Right lung (tissue), 10 donors: Measurements from ENCODE around the gene HARBI1. TPM values are rescaled to one million over a fixed set of nuclear protein-coding genes. Genes with fewer than 3 reads are reported as not detected.

Source experiments
- DNase-seq, 2 donors: peaks; one replicate each; pipeline ENCODE4 v3.0.0-alpha.2; 2013
- long read RNA-seq, 8 donors: transcript quantifications; one replicate each; lab custom pipeline, GENCODE V29; 2026
- polyA plus RNA-seq, 5 donors: library from polyadenylated mRNA; unstranded; fragments of 120-200 nt; gene quantifications; one replicate each; pipeline versions ENCODE4 v1.2.1 to v1.2.3, GENCODE V29; 2013; ENCODE audit warnings: inconsistent platforms in 1 of 5, low replicate concordance in 1 of 5; ENCODE audit not compliant: insufficient read length in 5 of 5, insufficient read depth in 1 of 5

HARBI1 gene
- 1 to 10 TPM; 2.5 to 3.7 (median 3.1) TPM for polyA plus RNA-seq
- long read RNA-seq, donor 1, partial matches to known transcripts: 0 of 2 reads
- long read RNA-seq, donor 1, other reads (novel, unspliced or antisense): 0 of 2 reads
- long read RNA-seq, donor 2, partial matches to known transcripts: 0 of 1 reads
- long read RNA-seq, donor 2, other reads (novel, unspliced or antisense): 0 of 1 reads
- long read RNA-seq, donor 3: 0 reads
- long read RNA-seq, donor 4, partial matches to known transcripts: 14 of 14 reads
- long read RNA-seq, donor 4, other reads (novel, unspliced or antisense): 0 of 14 reads
- long read RNA-seq, donor 5, partial matches to known transcripts: 38 of 45 reads
- long read RNA-seq, donor 5, other reads (novel, unspliced or antisense): 6 of 45 reads
- long read RNA-seq, donor 6, partial matches to known transcripts: 0 of 1 reads
- long read RNA-seq, donor 6, other reads (novel, unspliced or antisense): 0 of 1 reads
- long read RNA-seq, donor 7, partial matches to known transcripts: 14 of 15 reads
- long read RNA-seq, donor 7, other reads (novel, unspliced or antisense): 0 of 15 reads
- long read RNA-seq, donor 8: 0 reads

GRCh38 chr11:46617134-46617971 is at the start of gene HARBI1, which contains the start of gene ATG13:
HARBI1 (minus strand) TSS chr11:46617227; CDS start chr11:46616237, 990 bp downstream.
ATG13 (plus strand) TSS chr11:46617553; CDS start chr11:46644292, 26,739 bp downstream.
- peak; percentile 91 for DNase-seq

DNA sequence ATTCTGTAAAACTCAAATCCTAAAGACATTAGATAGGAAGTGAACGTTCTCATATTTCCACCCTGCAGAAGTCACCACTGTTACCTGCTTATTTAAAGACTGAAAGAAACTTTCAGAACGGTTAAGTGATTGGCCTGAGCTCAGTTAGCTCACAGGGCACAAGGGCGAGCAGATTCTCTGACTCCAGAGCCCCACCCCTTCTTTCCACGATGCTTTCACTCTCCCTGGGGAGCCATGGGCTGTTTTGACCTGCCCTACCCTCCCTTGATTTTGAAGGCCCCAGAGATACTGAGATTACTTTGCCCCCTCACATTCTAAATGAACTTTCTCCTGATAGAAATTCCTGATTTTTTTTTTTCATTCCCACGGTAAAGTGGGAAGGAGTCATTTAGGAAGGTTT is 49.5 kb upstream of the HARBI1 start:
- no peak for DNase-seq

DNA sequence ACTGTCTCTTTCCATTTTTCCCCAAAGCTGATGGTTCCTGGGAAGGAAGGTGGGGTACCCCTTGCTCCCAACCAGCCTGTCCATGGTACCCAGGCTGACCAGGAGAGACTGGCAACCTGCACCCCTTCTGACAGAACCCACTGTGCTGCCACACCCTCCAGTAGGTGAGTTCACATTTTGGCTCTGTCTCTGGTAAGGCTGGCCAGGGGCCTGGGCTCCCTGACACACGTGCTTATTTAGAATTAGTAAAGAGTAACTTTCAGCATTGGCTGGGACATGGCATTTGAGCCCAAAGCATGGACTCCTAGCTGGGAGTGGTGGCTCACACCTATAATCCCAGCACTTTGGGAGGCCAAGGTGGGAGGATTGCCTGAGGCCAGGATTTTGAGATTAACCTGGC is 48.3 kb upstream of the HARBI1 start:
- DNase-seq: no peak

DNA sequence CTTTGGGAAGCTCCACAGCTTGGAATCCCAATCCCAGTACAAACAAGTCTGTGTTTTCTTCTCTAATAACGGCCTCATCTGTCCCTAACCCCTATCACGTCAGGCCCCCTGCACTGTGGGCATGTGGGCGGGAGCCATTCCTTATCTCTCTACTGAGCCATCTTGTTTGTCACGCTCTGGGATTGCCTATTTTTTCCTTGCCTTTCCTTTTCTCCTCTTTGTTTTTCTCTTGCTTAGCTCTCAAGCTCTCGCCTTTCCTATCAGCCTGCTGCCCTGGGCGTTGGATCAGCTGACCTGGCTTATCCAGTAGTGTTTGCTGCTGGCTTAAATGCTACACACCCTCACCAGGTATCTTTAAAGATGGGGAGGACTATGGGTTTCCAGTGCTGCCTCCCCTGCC is 47.6 kb upstream of the HARBI1 start:
- DNase-seq: no peak

DNA sequence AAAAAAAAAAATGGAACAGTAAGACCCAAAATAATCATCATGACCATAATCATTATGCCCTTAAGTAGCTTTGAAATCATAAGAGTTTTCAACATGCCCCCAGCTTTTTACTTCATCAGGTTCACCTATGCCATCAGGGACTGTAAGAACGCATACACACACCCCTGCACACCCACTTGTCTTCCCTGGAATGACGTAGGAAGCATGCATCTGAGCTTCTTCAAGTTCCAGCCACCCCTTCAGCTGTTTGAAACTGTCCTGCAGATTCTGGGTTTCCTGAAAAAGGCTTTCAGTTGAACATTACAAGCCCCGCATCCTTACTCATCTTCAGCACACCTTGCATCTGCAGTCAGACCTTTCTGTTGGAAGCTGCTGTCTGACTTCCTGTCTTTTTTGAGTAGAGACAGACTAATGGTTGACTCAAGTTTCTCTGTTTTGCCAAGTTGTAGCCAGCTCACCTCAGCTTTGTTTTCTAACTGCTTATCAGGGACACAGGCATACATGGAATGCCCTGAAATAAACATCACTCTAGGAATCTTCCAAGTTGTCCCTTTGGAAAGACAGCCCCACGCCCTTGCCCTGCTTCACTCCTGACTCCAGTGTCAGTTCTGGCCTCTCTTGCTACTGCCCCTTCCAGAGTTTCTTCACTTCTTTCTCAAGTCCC is 46.4 kb upstream of the HARBI1 start:
- DNase-seq: no peak

DNA sequence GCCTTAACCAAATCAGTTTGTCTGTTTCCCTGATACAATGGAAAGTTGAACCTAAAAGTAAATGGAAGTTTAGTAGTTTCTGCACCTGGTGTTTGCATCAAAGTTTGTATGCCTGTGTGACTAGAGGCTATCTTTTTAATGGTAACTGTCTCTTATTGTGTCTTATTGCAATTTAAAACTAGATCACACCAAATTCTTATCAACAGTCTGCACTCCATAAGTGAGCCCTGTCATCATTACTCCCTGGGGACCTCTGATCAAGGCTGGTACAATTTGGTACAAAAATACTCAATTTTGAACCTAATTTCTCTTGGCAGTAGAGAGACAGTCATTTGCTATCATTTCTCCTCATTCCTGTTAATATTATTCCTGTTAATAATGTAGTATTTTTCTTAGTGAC is 45.3 kb upstream of the HARBI1 start:
- DNase-seq: no peak

DNA sequence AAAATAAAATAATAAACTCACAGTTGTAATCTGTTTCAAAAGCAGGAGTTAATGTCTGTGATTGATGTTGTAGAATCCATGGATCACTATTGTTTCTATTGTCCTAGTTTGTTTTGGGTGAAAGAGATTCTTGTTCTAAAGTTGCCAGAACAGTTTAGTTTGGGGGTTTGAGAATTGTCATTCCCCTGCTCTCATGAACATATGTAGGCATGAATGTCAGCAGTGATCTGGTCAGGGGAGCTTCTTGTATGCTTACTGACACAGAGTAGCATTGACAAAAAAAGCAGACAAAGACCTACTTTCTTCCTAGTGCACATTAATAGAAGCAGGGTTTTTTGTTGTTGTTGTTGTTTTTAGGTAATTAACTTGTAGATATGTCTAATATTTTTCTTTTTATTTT is 44.8 kb upstream of the HARBI1 start:
- DNase-seq: no peak

- no peak for DNase-seq
Observed at GRCh38 chr11:46659908-46660307, 42.9 kb upstream of the HARBI1 start.

DNA sequence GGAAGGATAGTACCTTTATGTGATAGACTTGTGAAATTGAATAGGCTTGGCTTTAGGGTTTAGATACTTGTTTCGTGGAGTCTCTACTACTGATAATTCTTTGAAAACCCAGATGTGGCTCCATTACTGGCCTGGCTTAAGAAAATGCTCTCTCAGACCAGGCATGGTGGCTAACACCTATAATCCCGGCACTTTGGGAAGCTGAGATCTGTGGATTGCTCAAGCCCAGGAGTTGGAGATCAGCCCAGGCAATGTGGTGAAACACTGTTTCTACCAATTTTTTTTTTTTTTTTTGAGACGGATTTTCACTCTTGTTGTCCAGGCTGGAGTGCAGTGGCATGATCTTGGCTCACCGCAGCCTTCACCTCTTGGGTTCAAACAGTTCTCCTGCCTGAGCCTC is 41.2 kb upstream of the HARBI1 start:
- no peak for DNase-seq

DNA sequence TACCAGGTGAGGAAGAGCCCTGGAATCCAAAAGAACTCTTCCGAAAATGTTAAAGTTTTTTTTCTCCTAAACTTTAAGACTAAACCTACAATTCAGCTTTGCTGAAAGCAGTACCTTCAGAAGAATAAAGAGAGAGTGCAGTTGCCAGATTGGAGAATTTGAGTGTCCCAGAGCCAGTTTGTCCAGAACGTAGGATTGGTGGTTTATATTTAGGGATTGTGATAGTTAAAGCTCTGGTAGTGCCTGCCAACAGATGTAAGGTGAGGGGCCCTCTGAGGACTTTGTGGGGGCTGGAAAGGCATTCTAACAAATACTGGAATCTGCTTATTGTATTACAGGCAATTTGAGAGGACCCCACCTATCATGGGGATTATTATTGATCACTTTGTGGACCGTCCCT is 40.2 kb upstream of the HARBI1 start:
- DNase-seq: no peak

DNA sequence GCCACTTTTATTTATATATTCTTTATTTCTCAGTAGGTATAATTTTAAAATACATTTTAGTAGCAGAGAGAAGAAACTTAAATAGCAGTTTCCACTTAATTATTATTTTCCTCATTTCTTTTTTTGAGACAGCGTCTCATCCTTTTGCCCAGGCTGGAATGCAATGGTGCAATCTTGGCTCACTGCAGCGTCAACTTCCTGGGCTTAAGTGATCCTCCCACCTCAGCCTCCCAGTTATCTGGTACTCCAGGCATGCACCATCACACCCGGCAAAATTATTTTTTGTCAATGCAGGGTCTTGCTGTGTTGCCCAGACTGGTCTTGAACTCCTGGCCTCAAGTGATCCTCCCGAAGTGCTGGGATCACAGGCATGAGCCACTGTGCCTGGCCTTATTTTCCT is 38.6 kb upstream of the HARBI1 start:
- no peak for DNase-seq

- no peak for DNase-seq
Observed at GRCh38 chr11:46649180-46649738, 32.2 kb upstream of the HARBI1 start.

- no peak for DNase-seq
Observed at GRCh38 chr11:46643986-46644385, 27.0 kb upstream of the HARBI1 start.

DNA sequence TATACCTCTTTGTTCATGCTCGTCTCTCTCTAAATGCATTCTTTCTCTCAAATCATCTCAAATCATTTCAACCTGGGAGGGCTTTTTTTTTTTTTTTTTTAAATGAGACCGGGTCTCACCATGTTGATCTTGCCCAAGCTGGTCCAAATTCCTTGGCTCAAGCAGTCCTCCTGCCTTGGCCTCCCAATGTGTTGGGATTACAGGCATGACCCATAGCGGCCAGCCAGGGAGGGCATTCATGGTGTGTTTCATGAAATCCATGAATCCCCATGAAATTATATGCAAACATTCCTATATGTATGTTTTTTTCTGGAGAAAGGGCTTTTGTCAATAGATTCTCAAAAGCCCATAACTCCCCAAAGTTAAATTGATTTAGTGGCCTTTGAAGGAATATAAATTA is 26.5 kb upstream of the HARBI1 start:
- DNase-seq: no peak

- DNase-seq: no peak
Observed at GRCh38 chr11:46642627-46643335, 25.8 kb upstream of the HARBI1 start.

- DNase-seq: no peak
Observed at GRCh38 chr11:46641639-46642038, 24.6 kb upstream of the HARBI1 start.

- DNase-seq: no peak
Observed at GRCh38 chr11:46640036-46640788, 23.2 kb upstream of the HARBI1 start.

DNA sequence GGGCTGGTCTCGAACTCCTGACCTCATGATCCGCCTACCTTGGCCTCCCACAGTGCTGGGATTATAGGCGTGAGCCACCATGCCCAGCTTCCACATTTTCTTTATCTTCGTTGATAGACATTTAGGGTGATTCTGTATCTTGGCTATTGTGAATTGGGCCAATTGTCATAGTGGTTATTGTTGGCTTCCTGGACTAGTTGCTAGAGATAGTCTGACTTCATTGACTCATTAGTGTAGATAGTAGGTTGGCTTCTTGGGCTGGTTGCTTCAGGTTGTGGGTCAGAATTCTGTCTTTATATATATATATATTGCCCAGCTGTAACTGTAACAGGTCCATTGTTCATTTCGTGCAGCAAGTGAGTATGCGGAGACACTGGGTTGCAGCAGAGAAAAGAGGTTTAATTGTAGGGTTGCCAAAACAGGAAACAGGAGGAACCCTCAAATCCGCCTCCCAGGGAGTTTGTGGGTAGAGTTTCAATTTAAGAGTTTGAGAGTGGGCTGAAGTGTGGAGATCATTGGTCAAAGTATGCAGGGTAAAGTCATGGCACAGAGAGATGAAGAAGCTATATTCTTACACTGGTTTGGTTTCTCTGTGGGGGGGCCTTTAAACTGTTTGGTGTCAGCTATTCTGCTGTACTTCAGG is 22.3 kb upstream of the HARBI1 start:
- DNase-seq: no peak

DNA sequence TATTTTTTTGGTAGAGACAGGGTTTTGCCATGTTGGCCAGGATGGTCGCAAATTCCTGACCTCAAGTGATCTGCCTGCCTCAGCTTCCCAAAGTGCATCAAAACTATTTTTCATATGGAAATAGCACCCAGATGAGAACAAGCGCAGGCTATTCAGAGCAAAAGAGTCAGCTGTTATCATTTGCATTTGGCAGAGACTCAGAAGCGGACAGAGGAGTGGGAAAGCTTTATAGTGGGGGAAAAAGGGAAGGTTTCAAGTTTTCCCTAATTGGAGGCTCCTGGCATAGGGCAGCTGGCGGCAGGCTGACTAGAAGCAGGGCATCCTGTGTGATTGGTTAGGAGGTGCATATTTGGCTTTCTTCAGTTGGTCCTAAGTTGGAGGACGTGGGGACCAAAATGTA is 20.5 kb upstream of the HARBI1 start:
- DNase-seq: no peak
